H1 (cell line): ENCODE measurements around the gene OSBP2. TPM values are rescaled to one million over a fixed set of nuclear protein-coding genes. Genes with fewer than 3 reads are reported as not detected.

Source experiments
- CHD7 ChIP-seq: fragments of 300-600 bp; sonication (generic); IDR thresholded peaks from 2 replicates; pipeline ENCODE4 v1.7.1; 2012; ENCODE audit warnings: low read length, moderate library complexity, mild to moderate bottlenecking, inconsistent platforms; ENCODE audit not compliant: insufficient replicate concordance
- CTCF ChIP-seq, 3 experiments: IDR thresholded peaks; 1 replicate in 2 of 3; 2 replicates in 1 of 3; pipeline versions ENCODE4 v1.5.1 to v1.6.1; 2011; ENCODE audit warnings: low read length in 3 of 3, mild to moderate bottlenecking in 3 of 3, inconsistent platforms in 2 of 3, low read depth in 1 of 3, moderate library complexity in 1 of 3; ENCODE audit not compliant: insufficient read depth in 1 of 3; ENCODE audit errors: control extremely low read depth in 1 of 3
- GTF2F1 ChIP-seq: IDR thresholded peaks from 2 replicates; pipeline ENCODE4 v1.6.1; 2012; ENCODE audit warnings: low read depth, low read length, improper control_type of control experiment, borderline replicate concordance
- MAFK ChIP-seq: IDR thresholded peaks from 2 replicates; pipeline ENCODE4 v1.6.1; 2012; ENCODE audit warnings: low read depth, mild to moderate bottlenecking, improper control_type of control experiment, low read length
- SP1 ChIP-seq: IDR thresholded peaks from 2 replicates; pipeline ENCODE4 v1.6.1; 2011; ENCODE audit warnings: low read depth, low read length
- TEAD4 ChIP-seq: IDR thresholded peaks from 2 replicates; pipeline ENCODE4 v1.6.1; 2012; ENCODE audit warnings: low read depth, low read length, inconsistent platforms, mixed read lengths
- polyA plus RNA-seq, 7 experiments: library from polyadenylated mRNA; depleted of rRNA in 3 of 7; stranded (reverse) in 5 of 7; unstranded in 2 of 7; fragments of >200 nt in 5 of 7; fragments of 200-250 nt in 2 of 7; gene quantifications; 1 replicate in 5 of 7; 2 replicates in 1 of 7; 4 replicates in 1 of 7; pipeline versions ENCODE4 v1.2.1 to v1.2.3, GENCODE V29; 2011 to 2013; ENCODE audit warnings: missing spikeins in 2 of 7, mixed read lengths in 2 of 7
- total RNA-seq: library from RNA; stranded (reverse); fragmentation: NEBNext Ultra II Directional; extraction: Animal tissue kit (Norgen Biotek cat#: 25700); gene quantifications from 2 replicates; pipeline ENCODE4 v1.2.1, GENCODE V29; 2021

Gene OSBP2
- total and polyA plus RNA-seq, 2 of the 8 experiments (the other 6 are each of a cell fraction or from before 2014, with no cell fraction given): 3.4 to 3.7 TPM

DNA sequence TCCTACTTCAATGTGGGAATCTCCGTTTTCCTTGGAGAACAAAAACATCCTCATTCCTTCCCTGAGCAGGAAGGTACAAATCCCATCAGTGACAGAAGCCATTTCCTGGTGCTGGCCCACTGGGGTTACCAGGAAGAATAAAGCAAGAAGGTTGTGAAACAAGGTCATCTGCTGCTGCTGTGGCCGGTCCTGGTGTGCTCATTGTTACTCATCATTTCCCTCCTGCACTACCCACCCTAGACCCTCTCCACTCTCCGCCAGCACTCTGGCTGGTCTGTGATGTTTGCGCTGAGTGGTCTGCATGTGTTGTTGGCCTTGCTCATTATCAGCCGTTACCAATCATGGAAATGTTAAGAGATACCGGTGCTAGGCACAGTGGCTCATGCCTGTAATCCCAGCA lies 37.0 kb downstream of the OSBP2 start (continued):
- TF ChIP-seq CHD7: no peak
- no peak for TF ChIP-seq CTCF (IDR thresholded peaks at IDR 0.05; ENCODE audit: control extremely low read depth in 1 of 3, insufficient read depth in 1 of 3, low read depth in 1 of 3, low read length in 3 of 3)
- TF ChIP-seq GTF2F1: no peak
- TF ChIP-seq MAFK: no peak
- no peak for TF ChIP-seq SP1
- TF ChIP-seq TEAD4: no peak
